Measurements from ENCODE around the gene CD93. TPM values are rescaled to one million over a fixed set of nuclear protein-coding genes. Genes with fewer than 3 reads are reported as not detected.

The CD93 gene
- total and polyA plus RNA-seq, 8 donors, result 2.9 to 63.5 (median 6.7) TPM

GRCh38 chr20:23042270-23042669, 43.9 kb downstream of the CD93 start:
- no peak for DNase-seq
- no peaks in the 10 kb centered on the region for H3K36me3 ChIP-seq
- H3K27me3 ChIP-seq, result peaks cover 0 to 33% (median 0%) of the 10 kb centered on the region in 3 donors
- peaks cover 10 to 43% (median 24%) of the 10 kb centered on the region in 4 donors for H3K4me1 ChIP-seq
- peak overlapping the region in 2 of 5 donors; percentile 56 to 82 for H3K27ac ChIP-seq
- no peak overlapping the region for H3K4me3 ChIP-seq
- intact Hi-C loops (cut with DNase I; ENCODE audit: low total_unique reads), result no loop called here
- no peaks in the 10 kb centered on the region for H3K9me3 ChIP-seq
- WGBS, 5 donors, result 27 to 48% (median 32%) methylated on average over 3 of the region's 3 CpGs
- TF ChIP-seq EP300 (IDR thresholded peaks at IDR 0.05), result no peak
- TF ChIP-seq CTCF (IDR thresholded peaks at IDR 0.05), result no peak
- TF ChIP-seq POLR2AphosphoS5 (IDR thresholded peaks at IDR 0.05), result no peak

GRCh38 chr20:23039885-23040508, 46.1 kb downstream of the CD93 start:
- peaks cover 0 to 35% (median 11%) of the 10 kb centered on the region in 3 donors for H3K27me3 ChIP-seq
- WGBS, 5 donors, result 66 to 73% (median 69%) methylated on average over 3 of the region's 3 CpGs
- no peaks in the 10 kb centered on the region for H3K36me3 ChIP-seq
- H3K4me1 ChIP-seq, result peaks cover 11 to 28% (median 22%) of the 10 kb centered on the region in 4 donors
- no peak overlapping the region for H3K27ac ChIP-seq
- H3K4me3 ChIP-seq, result no peak overlapping the region
- H3K9me3 ChIP-seq, result no peaks in the 10 kb centered on the region
- intact Hi-C loops (cut with DNase I; ENCODE audit: low total_unique reads), result loop anchor here (10.0 kb wide), 1 partner anchor 345 kb away; no protein-coding TSS in a partner anchor
- no peak for DNase-seq
- no peak for TF ChIP-seq CTCF (IDR thresholded peaks at IDR 0.05)
- TF ChIP-seq POLR2A (IDR thresholded peaks at IDR 0.05), result no peak
- TF ChIP-seq EP300 (IDR thresholded peaks at IDR 0.05), result no peak
- TF ChIP-seq POLR2AphosphoS5 (IDR thresholded peaks at IDR 0.05), result no peak

- H3K36me3 ChIP-seq, result no peaks in the 10 kb centered on the region
- H3K4me3 ChIP-seq, result no peak overlapping the region
- DNase-seq, result no peak
- peaks cover 0 to 42% (median 15%) of the 10 kb centered on the region in 3 donors for H3K27me3 ChIP-seq
- WGBS, 5 donors, result 78 to 93% (median 88%) methylated on average over 4 to 5 of the region's 5 CpGs
- intact Hi-C loops (cut with DNase I; ENCODE audit: low total_unique reads), result loop anchor here (10.0 kb wide), 1 partner anchor 345 kb away; no protein-coding TSS in a partner anchor
- TF ChIP-seq POLR2AphosphoS5 (IDR thresholded peaks at IDR 0.05), result no peak
- TF ChIP-seq CTCF (IDR thresholded peaks at IDR 0.05), result no peak
- no peak for TF ChIP-seq EP300 (IDR thresholded peaks at IDR 0.05)
- no peak for TF ChIP-seq POLR2A (IDR thresholded peaks at IDR 0.05)
- no peaks in the 10 kb centered on the region for H3K9me3 ChIP-seq
- H3K4me1 ChIP-seq, result peaks cover 12 to 30% (median 24%) of the 10 kb centered on the region in 4 donors
- H3K27ac ChIP-seq, result no peak overlapping the region
These were observed 46.8 kb downstream of the CD93 start for GRCh38 chr20:23039136-23039875.

- H3K27ac ChIP-seq, result no peak overlapping the region
- H3K4me3 ChIP-seq, result no peak overlapping the region
- peaks cover 0 to 48% (median 15%) of the 10 kb centered on the region in 3 donors for H3K27me3 ChIP-seq
- intact Hi-C loops (cut with DNase I; ENCODE audit: low total_unique reads), result loop anchor here (10.0 kb wide), 1 partner anchor 342 kb away; no protein-coding TSS in a partner anchor
- H3K9me3 ChIP-seq, result no peaks in the 10 kb centered on the region
- peaks cover 5 to 12% (median 8%) of the 10 kb centered on the region in 4 donors for H3K4me1 ChIP-seq
- WGBS, 5 donors, result 34 to 67% (median 49%) methylated on average over 3 of the region's 3 CpGs
- TF ChIP-seq POLR2A (IDR thresholded peaks at IDR 0.05), result no peak
- DNase-seq, result no peak
- no peaks in the 10 kb centered on the region for H3K36me3 ChIP-seq
These were observed 49.1 kb downstream of the CD93 start for GRCh38 chr20:23037017-23037481.
